ENCODE data around the gene PNKP.

Gene PNKP

GRCh38 chr19:49884109-49884508, 16.7 kb upstream of the PNKP start:
- DNase-seq (ENCODE audit: low read depth, low spot score) = no peak
- TF ChIP-seq, protein P1, sequence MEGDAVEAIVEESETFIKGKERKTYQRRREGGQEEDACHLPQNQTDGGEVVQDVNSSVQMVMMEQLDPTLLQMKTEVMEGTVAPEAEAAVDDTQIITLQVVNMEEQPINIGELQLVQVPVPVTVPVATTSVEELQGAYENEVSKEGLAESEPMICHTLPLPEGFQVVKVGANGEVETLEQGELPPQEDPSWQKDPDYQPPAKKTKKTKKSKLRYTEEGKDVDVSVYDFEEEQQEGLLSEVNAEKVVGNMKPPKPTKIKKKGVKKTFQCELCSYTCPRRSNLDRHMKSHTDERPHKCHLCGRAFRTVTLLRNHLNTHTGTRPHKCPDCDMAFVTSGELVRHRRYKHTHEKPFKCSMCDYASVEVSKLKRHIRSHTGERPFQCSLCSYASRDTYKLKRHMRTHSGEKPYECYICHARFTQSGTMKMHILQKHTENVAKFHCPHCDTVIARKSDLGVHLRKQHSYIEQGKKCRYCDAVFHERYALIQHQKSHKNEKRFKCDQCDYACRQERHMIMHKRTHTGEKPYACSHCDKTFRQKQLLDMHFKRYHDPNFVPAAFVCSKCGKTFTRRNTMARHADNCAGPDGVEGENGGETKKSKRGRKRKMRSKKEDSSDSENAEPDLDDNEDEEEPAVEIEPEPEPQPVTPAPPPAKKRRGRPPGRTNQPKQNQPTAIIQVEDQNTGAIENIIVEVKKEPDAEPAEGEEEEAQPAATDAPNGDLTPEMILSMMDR (IDR thresholded peaks at IDR 0.05; ENCODE audit: low read depth, low read length) = no peak
- in situ Hi-C loops (cut with HindIII; ENCODE audit: low sequenced_read_pairs) = no loop called here
- no peak overlapping the region for H3K4me3 ChIP-seq (ENCODE audit: low read depth, low read length)

DNA sequence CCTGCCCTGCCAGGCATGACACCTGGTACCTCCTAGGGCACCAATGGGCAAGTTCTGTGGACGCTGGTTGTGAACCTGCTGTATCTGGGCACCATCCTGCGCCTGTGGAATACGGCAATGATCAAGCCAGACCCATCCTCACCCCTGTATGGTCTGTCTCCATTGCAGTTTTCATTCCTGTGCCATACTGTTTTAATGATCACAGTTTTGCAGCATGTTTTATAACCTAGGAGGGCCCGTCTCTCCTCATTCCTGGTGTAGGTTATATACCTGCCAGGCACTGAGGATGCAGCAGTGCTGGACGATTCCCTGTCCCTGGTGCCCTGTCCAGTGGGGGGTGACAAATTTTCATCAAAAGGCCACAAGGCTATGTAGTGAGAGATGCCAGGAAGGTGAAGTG, 15.7 kb upstream of the PNKP start:
- no peak for DNase-seq (ENCODE audit: low read depth, low spot score)
- in situ Hi-C loops (cut with HindIII; ENCODE audit: low sequenced_read_pairs) = no loop called here
- TF ChIP-seq, protein P1 (IDR thresholded peaks at IDR 0.05; ENCODE audit: low read depth, low read length) = no peak
- H3K4me3 ChIP-seq (ENCODE audit: low read depth, low read length) = no peak overlapping the region

DNA sequence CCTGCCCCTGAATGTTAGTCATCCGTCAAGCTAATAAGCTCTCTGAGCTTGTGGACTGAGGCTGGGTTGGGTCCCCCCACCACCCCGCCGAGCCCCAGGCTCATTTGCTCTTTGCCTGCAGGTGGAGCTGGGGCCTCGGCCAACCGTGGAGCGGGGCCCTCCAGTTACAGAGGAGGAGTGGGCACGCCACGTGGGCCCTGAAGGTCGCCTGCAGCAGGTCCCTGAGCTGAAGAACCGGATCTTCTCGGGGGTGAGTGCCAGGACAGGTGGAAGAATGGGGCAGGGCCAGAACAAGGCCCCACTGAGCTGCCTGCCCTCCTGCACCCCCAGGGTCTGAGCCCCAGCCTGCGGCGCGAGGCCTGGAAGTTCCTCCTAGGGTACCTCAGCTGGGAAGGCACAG, 15.3 kb upstream of the PNKP start:
- no peak for DNase-seq (ENCODE audit: low read depth, low spot score)
- H3K4me3 ChIP-seq (ENCODE audit: low read depth, low read length) = no peak overlapping the region
- in situ Hi-C loops (cut with HindIII; ENCODE audit: low sequenced_read_pairs) = no loop called here
- TF ChIP-seq, protein P1 (IDR thresholded peaks at IDR 0.05; ENCODE audit: low read depth, low read length) = no peak

DNA sequence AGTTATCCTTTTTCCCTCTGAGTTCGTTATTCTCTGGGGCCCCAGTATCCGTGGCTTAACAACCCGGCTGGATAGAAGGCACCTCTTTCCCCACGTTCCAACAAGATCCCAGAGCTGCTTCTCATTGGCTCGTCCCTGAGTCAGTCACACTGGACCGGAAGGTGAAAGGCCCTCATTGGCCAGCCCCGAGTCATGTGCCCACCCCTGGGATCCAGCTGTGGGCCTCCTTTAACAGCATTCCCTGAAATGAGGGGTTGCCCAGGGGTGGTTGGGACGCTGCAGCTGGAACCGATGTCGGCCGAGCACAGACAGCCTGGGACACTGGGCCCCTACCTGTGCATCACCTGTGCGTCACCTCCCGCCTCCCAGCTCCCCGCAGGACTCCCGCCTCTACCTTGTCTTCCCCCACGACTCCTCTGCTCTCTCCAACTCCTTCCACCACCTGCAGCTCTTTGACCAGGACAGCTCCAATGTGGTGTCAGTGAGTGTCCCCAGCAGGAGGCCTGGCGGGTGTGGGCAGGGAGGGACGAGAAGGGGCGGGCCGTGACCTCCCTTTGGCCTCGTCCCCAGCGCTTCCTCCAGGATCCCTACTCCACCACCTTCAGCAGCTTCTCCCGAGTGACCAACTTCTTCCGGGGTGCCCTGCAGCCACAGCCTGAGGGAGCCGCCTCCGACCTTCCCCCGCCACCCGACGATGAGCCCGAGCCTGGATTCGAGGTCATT, 14.5 kb upstream of the PNKP start:
- DNase-seq (ENCODE audit: low read depth, low spot score) = no peak
- TF ChIP-seq, protein P1 (IDR thresholded peaks at IDR 0.05; ENCODE audit: low read depth, low read length) = no peak
- in situ Hi-C loops (cut with HindIII; ENCODE audit: low sequenced_read_pairs) = no loop called here
- H3K4me3 ChIP-seq (ENCODE audit: low read depth, low read length) = no peak overlapping the region

- in situ Hi-C loops (cut with HindIII; ENCODE audit: low sequenced_read_pairs) = no loop called here
- DNase-seq (ENCODE audit: low read depth, low spot score) = no peak
- TF ChIP-seq, protein P1 (IDR thresholded peaks at IDR 0.05; ENCODE audit: low read depth, low read length) = no peak
- H3K4me3 ChIP-seq (ENCODE audit: low read depth, low read length) = no peak overlapping the region
Observed at GRCh38 chr19:49881186-49881585, 13.8 kb upstream of the PNKP start.

DNA sequence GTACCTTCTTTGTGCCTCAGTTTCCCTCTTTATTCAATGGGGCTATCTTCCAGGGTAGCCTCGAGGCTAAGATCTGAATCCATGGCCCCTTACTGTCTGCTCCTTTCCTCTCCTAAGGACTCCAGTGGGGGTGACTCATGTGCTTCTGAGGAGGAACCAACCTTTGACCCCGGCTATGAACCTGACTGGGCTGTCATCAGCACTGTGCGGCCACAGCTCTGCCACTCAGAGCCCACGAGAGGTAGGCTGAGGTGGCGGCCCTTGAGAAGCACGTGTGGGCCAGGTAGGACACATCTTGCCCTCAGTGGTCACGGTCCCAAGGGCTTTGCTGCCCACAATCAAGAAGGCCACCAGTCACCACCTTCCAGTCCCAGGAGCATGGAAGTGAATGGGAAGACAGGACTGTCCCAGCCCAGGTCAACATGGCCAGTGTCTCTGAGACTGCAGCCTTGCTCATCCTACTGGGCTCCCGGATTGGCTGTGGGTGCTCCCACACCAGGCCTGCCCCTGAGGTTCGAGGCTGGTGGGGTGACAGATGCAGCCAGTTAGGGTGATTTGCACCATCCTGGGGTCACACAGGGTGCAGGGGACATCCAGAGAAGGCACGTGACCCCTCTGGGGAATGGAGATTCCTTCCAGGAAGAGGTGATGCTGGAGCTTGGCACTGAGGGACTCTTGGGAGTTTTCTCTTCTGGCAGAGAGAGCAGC, 12.9 kb upstream of the PNKP start:
- in situ Hi-C loops (cut with HindIII; ENCODE audit: low sequenced_read_pairs) = no loop called here
- TF ChIP-seq, protein P1 (IDR thresholded peaks at IDR 0.05; ENCODE audit: low read depth, low read length) = no peak
- DNase-seq (ENCODE audit: low read depth, low spot score) = no peak
- no peak overlapping the region for H3K4me3 ChIP-seq (ENCODE audit: low read depth, low read length)

Measured in astrocyte of the spinal cord (primary cell).